GM18519 (cell line): ENCODE measurements around the gene RASGEF1B.
"Not testable (repeated sequence)": the region's sequence is repeated elsewhere in the genome, so short reads cannot be mapped to it uniquely, and the experiment has no call there.

Experiments used
- ATAC-seq: cut with Tn5 transposase; IDR thresholded peaks from one replicate; pipeline ENCODE4 v1.9.1; 2021; ENCODE audit warnings: mild to moderate bottlenecking, moderate library complexity; ENCODE audit not compliant: unreplicated experiment, low FRiP score

The RASGEF1B gene

DNA sequence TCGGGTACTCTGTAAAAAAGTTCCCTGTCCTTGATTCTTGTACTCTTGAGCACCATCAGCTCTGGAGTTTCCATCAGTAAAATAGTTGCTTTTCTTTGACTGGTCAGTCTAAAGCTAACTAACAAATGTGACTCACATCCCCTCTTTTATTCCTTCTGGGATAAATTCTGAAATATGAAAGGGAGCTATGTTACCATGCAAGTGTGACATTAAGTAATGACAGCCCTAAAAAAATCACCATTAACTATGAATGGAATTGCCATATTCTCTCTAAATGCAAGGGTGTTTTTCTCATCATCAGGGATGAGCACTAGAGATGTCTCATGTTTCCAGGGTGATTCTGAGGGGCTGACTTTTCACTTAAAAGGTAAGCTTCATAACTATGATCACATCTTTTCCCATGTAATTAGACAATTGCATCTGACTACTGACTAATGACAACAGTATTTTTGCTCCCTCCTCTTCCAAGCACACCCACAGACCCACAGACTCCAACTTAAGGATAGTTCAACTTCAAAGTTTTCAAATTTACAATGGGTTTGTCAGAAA lies 26.9 kb upstream of the RASGEF1B start:
- ATAC-seq = no peak

GRCh38 chr4:81498046-81498445 lies 26.3 kb upstream of the RASGEF1B start:
- ATAC-seq = no peak

DNA sequence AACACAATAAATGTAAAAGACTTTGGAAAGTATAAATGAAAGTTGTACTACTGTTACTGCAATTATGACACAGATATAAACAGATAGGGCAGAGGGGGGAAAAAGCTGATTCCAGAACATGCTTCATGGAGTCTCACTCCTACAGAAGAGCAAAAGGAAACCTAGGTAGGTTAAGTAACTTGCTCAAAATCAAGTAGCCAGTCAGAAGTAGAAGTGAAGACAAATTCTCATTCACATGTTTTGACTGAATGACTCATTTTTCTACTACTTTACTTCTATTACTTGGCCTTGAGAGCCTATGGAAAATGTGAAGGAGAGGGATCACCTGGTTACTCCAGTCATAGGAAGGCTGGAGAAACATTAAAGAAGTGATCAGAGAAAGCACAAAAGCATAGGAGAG lies 23.6 kb upstream of the RASGEF1B start:
- no peak for ATAC-seq

- ATAC-seq = peak; percentile 82
These were observed 22.3 kb upstream of the RASGEF1B start for GRCh38 chr4:81494031-81494431.

GRCh38 chr4:81492606-81493230 lies 21.0 kb upstream of the RASGEF1B start:
- no peak for ATAC-seq

- no peak for ATAC-seq
These were observed 20.2 kb upstream of the RASGEF1B start for GRCh38 chr4:81491943-81492342.

DNA sequence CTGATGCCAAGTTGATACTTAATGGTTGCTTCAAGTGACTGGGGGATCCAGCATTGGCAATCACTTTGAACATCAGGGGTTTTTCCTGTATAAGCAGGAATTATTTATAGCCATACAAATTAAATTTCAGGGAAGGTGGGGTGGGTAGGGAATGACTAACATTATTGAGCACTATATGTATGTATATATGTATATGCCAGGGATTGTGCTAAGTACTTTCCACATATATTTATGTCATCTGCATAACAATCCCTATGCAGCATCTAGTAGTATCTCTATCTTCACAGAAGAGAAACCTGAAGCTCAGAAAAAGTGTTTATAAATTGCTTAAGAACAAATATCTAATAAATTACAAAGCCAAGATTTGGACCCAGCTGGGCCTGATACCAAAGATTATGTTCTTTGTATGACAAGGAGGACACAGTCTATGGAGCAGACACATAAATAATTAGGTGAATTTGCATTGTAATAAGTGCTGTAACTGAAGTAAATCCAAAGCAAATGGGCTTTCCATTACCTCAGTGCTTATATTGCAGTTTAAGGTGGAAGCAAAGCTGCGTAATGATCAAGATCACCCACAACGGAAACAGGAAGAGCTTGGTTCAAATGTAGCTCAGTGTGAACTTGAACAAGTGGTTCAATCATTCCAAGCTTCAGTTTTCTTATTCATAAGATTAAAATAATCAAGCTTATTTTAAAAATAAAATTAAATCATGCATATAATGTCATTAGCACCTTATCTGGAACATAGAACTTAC lies 18.9 kb upstream of the RASGEF1B start:
- no peak for ATAC-seq

- ATAC-seq = no peak
These were observed 14.8 kb upstream of the RASGEF1B start for GRCh38 chr4:81486502-81486901.

DNA sequence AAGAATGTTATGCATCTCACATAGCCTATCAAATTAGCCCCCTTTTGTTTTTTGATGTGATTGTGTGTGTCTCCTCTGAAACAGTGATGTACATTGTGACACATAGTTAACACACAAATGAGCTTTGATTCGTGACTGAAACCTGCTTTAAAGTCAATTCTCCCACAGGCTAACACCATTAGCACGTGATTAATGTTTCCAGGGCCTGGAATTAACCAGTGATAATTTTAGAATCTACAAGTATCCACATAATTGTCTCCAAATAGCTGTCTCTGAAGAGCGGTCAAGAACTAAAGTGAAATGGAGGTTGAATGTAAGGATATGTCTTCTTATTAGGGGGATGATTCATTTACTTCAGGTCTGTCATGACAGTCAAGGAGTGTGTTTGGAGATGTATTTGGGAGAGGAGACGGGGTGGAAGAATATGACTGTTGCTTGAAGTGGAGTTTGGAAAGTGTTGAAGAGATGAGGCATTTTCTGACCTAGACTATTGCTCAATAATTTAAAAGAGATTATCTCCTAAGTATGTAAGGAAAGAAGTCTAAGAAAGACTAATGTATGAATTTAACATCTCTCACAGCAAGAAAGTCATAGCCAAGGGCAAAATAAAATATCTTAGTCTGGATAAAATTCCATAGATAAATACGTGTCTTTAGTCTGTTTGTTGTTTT lies 13.7 kb upstream of the RASGEF1B start:
- ATAC-seq = no peak

- ATAC-seq = no peak
These were observed 10.6 kb upstream of the RASGEF1B start for GRCh38 chr4:81482326-81482725.

DNA sequence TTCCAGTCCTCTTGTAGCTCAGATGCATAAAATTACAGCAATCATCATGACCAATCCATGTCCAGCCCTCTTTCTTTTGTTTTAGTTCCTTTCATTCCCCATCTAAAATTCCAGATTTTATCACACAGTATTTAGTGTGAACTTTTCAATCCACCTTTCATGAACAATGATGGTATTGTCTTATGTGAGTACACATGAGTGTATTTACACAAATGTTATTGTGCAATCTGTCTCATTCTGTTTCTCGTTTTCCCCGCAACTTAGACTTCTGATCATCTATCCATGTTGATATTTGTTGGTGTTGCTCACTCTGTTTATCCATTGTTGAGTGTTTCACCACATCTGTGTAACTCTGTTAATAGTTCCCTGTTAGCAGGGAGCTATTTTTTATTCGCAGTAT lies 9.4 kb upstream of the RASGEF1B start:
- ATAC-seq = no peak

- not testable (repeated sequence) for ATAC-seq
These were observed 7.9 kb upstream of the RASGEF1B start for GRCh38 chr4:81479573-81479972.

DNA sequence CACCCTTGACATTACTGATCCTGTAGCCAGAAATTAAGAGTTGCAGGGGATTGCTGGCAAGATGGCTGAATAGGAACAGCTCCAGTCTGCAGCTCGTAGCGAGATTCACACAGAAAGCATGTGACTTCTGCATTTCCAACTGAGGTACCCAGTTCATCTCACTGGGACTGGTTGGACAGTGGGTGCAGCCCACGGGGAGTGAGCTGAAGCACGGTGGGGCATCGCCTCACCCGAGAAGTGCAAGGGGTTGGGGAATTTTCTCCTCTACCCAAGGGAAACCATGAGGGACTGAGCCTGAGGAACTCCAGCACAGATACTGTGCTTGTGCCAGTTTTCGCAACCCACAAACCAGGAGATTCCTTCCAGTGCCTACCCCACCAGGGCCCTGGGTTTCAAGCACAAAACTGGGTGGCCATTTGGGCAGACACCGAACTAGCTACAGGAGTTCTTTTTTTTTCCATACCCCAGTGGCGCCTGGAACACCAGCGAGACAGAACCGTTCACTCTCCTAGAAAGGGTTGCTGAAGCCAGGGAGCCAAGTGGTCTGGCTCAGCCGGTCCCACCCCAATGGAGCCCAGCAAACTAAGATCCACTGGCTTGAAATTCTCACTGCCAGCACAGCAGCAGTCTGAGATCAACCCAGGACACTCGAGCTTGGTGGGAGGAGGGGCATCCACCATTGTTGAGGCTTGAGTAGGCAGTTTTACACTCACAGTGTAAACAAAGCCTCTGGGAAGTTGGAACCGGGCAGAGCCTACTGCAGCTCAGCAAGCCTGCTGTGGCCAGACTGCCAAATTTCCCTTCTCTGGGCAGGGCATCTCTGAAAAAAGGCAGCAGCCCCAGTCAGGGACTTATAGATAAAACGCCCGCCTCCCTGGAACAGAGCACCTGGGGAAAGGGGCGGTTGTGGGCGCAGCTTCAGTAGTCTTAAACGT lies 1.9 kb upstream of the RASGEF1B start:
- ATAC-seq = not testable (repeated sequence)

DNA sequence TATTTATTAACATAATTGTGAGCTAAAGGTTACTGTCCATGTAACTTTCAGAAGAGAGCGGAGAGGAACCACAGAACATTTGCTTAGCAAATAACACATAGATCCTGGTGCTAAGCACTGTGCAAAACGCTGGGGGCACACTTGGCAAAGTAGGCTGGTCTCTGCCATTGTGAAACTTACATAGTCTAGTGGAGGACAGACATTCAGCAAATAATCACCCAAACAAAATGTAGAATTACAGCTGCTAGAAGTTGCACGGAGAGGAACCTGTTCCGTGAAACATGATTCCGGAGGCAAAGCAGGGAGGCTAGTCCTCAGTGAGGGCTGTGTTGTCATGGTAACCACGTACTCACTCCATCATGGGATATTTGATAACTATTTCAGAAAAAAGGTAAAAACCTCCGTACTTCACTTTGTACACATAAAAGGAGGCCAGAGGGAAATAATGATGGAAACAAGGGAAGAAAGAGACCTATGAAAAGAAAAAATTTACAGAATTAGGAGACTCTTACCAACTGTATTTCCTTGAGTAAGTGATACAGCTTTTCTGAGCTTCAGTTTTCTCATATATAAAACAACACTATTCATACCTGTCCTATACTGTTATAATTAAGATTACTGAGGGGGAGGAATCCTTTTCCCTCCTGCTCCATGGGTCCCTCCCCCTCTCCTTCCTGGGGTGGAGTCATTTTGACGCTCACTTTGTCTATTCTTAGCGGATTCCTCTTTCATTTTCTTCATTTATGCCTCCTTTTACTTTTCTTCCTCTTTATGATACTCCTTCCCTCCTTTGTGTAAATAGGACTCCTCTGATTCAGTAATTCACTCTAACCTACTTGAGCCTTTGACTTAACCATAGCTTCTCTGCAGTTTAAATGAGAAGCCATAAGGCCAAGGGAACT lies 825 bp upstream of the RASGEF1B start:
- peak; percentile 34 for ATAC-seq

GRCh38 chr4:81471298-81471587 lies 464 bp downstream of the RASGEF1B start:
- no peak for ATAC-seq

DNA sequence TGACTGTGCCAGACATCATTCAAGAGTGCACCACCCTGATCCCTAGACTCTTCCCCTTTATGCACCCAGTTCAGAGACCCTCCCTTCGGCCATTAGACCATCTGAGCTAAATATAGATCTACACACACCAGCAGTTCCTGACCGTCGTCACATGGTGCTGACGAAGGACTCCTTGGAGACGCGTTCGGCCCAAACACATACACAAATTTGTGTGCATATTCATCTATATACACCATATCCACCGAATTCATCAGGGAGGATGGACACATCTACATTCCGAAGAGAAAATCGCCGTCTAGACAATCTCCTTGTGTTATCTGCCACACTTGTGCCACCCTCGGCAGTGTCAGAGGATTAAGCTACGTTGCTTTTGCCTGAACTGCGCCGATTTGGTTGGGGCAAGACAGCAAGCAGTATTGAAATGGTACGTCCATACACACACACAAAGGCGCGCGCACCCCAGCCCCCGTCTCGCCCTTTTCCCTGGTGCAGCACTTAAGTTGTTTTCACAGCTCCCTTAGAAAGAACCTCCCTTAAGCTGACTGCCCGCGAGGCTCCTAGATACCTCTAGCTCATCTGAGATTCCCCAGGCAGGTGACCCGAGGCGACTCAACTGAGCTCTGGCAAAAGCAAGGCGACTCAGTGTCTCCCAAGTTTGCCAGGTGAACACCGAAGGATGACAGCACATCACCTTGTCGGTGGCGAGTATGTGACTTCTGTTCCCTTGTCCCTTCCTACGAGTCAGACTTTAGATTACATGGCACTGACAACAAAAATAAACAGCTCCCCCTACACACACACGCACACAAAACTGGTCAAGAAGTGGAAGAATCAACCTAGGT lies 1.0 kb downstream of the RASGEF1B start:
- no peak for ATAC-seq

DNA sequence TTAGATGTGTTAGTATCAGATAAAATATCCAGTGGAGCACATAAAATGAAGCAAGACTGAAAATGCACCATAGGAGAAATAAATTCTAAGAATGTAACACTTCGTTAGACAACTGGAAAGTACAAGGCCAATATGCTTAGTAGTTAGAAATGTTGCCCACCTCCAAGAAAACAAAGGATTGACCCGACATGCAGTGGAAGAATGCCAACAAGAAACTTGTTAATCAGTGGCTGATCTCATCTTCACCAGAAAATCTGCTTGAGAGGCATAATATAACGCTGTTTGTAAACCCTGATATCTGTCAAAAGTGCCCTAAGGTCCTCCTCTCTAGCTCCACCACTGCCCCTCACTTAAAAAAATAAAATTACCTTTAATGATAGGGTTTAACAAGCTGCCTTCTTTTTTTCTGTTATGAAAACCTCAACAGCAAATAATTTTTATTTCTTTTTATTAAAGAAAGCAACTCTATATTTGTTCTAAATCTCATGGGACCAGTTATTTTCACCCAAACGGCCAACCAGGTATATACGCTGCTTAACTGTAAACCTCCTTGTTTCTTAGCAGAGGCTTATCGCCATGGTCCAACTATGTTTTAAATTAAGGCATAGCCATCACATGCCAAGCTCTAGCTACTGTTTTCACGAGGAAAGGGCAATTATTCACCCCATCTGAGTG lies 1.8 kb downstream of the RASGEF1B start:
- no peak for ATAC-seq

GRCh38 chr4:81468678-81469077 lies 3.0 kb downstream of the RASGEF1B start:
- no peak for ATAC-seq
